Thyroid gland (tissue), 4 donors: ENCODE results near the gene TSTD1. TPM values are rescaled to one million over a fixed set of nuclear protein-coding genes. Genes with fewer than 3 reads are reported as not detected.

ENCODE experiments used
- DNase-seq, 2 donors: peaks; one replicate each; pipeline ENCODE4 v3.0.0-alpha.2; 2019
- H3K27ac ChIP-seq, 3 donors: fragments of 200-600 bp; sonication (generic); 1 replicate in 2 of 3; 2 replicates in 1 of 3; pipeline ENCODE4 v1.5.1; 2016 to 2019; ENCODE audit warnings: mild to moderate bottlenecking in 1 of 3, moderate library complexity in 1 of 3
- H3K27me3 ChIP-seq: fragments of 200-600 bp; sonication (generic); one replicate; pipeline ENCODE4 v1.5.1; 2019
- H3K36me3 ChIP-seq, 2 donors: fragments of 200-600 bp; sonication (generic); one replicate each; pipeline ENCODE4 v1.5.1; 2016 to 2019
- H3K4me1 ChIP-seq, 2 donors: fragments of 200-600 bp; sonication (generic); one replicate each; pipeline ENCODE4 v1.5.1; 2017 to 2019
- H3K4me3 ChIP-seq, 3 donors: fragments of 200-600 bp; sonication (generic); replicated peaks in 1 of 3; 1 replicate in 2 of 3; 2 replicates in 1 of 3; pipeline ENCODE4 v1.5.1; 2016; ENCODE audit warnings: mild to moderate bottlenecking in 1 of 3
- H3K9me3 ChIP-seq: fragments of 200-600 bp; sonication (generic); one replicate; pipeline ENCODE4 v1.5.1; 2017
- POLR2A ChIP-seq, 2 donors: fragments of 450-650 bp; IDR thresholded peaks; one replicate each; pipeline ENCODE4 v1.6.1; 2017; ENCODE audit warnings: antibody characterized with exemption in 2 of 2, mild to moderate bottlenecking in 2 of 2, moderate library complexity in 1 of 2
- WGBS, 2 donors: methylation state at CpG; one replicate each; pipeline ENCODE4 v1.1.5; 2017; 5-methylcytosine and 5-hydroxymethylcytosine counted together
- intact Hi-C: fragments of 100-400 bp; cut with DNase I; formaldehyde crosslinking; loops from one replicate; pipeline ENCODE4 v1.15.1; 2023
- total RNA-seq, 4 donors: library from RNA; depleted of rRNA; stranded (reverse); fragments of >200 nt; gene quantifications; one replicate each; pipeline ENCODE4 v1.2.3, GENCODE V29; 2016
- TF ChIP-seq, protein P1 (sequence below), 6 experiments: fragments of 200-600 bp in 3 of 6; fragments of 450-650 bp in 3 of 6; sonication (generic) in 3 of 6; IDR thresholded peaks; one replicate each; pipeline ENCODE4 v1.5.1; 2016 to 2019; ENCODE audit warnings: antibody characterized with exemption in 6 of 6, mild to moderate bottlenecking in 2 of 6, inconsistent platforms in 1 of 6, moderate library complexity in 1 of 6

Gene TSTD1
- total RNA-seq, 4 donors from 2014 or later, result 256 to 466 (median 320) TPM

DNA sequence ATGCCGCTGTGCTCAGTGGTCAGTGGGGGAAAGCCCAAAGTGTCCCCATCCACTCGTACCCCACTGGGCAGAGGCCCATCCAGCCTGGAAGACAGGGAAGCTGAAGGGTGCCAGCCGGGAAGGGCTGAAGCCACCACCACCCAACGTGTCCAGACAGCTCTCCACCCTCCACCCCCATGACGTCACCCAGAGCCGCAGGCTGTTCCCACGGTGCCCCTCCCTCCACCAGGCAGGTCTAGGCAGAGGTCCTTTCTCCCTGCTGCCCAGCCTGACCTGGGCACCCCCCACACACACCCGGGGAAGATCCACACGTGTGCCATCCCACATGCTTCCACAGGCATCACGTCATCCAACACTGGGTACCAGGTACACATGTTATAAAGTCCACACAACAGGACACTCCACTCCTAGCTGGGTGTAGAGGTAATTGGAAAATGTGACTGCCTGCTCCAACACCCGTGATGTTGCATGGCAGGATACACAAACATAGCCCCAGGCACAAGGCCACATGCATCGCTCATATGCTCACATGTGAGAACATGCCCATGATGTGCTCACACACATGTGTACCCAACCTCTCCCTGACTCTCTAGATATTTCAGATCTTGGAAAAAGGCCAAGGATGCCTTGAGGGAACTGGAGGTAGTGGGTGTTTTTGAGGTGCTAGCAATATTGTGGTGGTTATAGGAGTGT, 36.1 kb upstream of the TSTD1 start:
- Histone ChIP-seq H3K27ac (no peak overlapping the region), H3K4me1 (no peaks in the 10 kb centered on the region), H3K4me3 (no peak overlapping the region), H3K27me3 (no peaks in the 10 kb centered on the region), H3K36me3 (no peaks in the 10 kb centered on the region), H3K9me3 (no peaks in the 10 kb centered on the region)
- TF ChIP-seq, protein P1, sequence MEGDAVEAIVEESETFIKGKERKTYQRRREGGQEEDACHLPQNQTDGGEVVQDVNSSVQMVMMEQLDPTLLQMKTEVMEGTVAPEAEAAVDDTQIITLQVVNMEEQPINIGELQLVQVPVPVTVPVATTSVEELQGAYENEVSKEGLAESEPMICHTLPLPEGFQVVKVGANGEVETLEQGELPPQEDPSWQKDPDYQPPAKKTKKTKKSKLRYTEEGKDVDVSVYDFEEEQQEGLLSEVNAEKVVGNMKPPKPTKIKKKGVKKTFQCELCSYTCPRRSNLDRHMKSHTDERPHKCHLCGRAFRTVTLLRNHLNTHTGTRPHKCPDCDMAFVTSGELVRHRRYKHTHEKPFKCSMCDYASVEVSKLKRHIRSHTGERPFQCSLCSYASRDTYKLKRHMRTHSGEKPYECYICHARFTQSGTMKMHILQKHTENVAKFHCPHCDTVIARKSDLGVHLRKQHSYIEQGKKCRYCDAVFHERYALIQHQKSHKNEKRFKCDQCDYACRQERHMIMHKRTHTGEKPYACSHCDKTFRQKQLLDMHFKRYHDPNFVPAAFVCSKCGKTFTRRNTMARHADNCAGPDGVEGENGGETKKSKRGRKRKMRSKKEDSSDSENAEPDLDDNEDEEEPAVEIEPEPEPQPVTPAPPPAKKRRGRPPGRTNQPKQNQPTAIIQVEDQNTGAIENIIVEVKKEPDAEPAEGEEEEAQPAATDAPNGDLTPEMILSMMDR (IDR thresholded peaks at IDR 0.05), result no peak
- intact Hi-C loops, result no loop called here
- DNase-seq, result no peak
- WGBS, 2 donors, result 82 to 91% methylated on average over 6 to 11 of the region's 12 CpGs

DNA sequence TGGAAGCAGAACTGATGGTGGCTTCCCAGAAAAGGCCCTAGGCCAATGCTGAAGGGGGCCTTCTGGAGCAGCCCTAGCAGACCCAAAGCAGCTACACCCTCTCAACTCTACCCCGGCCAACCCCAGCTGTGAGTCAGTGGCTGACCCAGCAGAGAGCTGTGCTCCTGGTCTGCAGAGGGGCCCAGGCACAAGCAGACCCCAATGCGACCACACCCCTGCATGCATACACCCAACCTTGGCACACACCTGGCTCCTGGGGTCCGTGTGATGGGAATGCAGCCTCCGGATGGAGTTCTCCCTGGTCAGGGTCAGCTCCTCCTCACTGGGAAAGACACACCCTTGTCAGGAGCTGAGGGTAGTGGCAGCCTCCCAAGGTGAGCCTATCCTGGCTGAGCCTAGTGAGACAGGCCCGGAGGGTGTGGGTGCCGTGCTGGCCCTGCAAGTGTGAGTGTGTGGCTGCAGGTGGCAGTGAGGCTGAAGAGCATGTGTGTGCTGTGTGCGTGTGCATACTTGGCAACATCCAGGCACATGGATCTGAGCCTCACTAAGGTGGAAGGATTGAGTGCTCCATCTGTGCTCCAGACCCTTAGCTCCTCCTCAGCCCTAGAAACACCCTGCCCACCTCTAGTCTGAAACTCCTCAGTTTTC, 34.8 kb upstream of the TSTD1 start:
- no peak for DNase-seq
- H3K4me3 ChIP-seq, result no peak overlapping the region
- no peaks in the 10 kb centered on the region for H3K36me3 ChIP-seq
- 74 to 78% methylated on average over 5 to 7 of the region's 7 CpGs for WGBS, 2 donors
- H3K4me1 ChIP-seq, result no peaks in the 10 kb centered on the region
- no peaks in the 10 kb centered on the region for H3K27me3 ChIP-seq
- TF ChIP-seq POLR2A (IDR thresholded peaks at IDR 0.05), result no peak
- TF ChIP-seq, protein P1 (IDR thresholded peaks at IDR 0.05), result no peak
- no peak overlapping the region for H3K27ac ChIP-seq
- no peaks in the 10 kb centered on the region for H3K9me3 ChIP-seq
- intact Hi-C loops, result no loop called here

DNA sequence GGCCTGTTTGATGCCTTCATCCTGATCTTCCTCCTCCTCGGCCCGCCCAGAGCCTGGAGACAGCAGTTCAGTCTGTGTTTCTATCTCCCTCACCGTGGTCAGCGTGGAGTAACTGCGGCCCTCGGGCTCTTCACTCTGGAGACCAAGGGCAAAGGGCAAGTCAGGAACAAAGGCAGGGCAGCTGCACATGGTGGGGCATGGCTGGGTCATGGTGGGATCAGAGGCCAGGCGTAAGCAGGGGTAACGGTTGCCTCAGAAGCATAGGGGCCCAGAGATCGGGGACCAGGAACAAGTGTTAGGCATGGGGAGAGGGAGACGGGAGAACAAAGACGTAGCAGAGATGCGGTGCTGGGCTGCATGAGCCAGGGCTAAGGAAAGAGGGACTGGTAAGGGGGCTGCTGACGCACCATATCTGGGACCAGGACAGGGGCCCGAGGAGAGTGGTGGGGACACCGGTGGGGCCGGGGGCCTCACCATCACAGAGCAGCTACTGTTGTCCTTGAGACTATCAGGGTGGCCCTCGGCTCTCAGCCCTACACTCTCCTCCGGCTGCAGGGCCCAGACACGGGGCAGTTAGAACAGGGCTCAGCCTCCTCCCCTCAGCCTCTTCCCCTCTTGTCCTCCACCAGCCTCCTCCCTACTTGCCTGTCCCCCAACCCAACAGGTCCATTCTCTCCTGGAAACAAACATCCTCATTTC, 34.1 kb upstream of the TSTD1 start:
- H3K27ac ChIP-seq, result no peak overlapping the region
- no peaks in the 10 kb centered on the region for H3K9me3 ChIP-seq
- H3K36me3 ChIP-seq, result no peaks in the 10 kb centered on the region
- no peaks in the 10 kb centered on the region for H3K27me3 ChIP-seq
- no peak for TF ChIP-seq POLR2A (IDR thresholded peaks at IDR 0.05)
- TF ChIP-seq, protein P1 (IDR thresholded peaks at IDR 0.05), result no peak
- DNase-seq, result no peak
- H3K4me1 ChIP-seq, result no peaks in the 10 kb centered on the region
- intact Hi-C loops, result no loop called here
- H3K4me3 ChIP-seq, result no peak overlapping the region
- WGBS, 2 donors, result 93 to 95% methylated on average over 19 of the region's 19 CpGs

DNA sequence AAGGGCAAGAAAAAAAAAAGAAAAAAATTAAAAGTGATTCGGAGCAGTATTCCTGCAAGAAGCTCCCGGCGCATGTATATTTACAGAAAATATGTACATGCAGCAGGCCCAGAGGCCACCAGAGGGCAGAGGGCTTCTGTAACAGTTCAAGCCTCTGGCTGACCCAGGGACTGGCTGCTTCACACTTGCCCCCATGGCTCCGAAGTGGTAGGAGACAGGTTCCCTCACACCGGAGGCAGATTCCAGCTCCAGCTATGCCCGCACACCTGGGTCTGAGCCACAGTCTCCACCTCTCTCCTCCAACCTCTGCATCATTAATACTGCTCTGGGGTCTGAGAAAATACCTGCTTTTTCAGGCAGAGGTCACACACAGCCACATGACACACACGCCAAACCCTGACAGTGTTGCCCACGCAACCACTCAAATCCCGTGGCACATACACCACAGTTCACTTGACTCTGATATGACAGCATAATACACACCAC, 33.2 kb upstream of the TSTD1 start:
- 70 to 75% methylated on average over 9 of the region's 9 CpGs for WGBS, 2 donors
- DNase-seq, result peak; percentile 27 to 39
- H3K9me3 ChIP-seq, result no peaks in the 10 kb centered on the region
- intact Hi-C loops, result no loop called here
- no peaks in the 10 kb centered on the region for H3K27me3 ChIP-seq
- no peaks in the 10 kb centered on the region for H3K36me3 ChIP-seq
- TF ChIP-seq, protein P1 (IDR thresholded peaks at IDR 0.05), result peak in 3 of 6 experiments; percentile 19 to 33 (median 24)
- no peak for TF ChIP-seq POLR2A (IDR thresholded peaks at IDR 0.05)
- H3K4me3 ChIP-seq, result no peak overlapping the region
- H3K4me1 ChIP-seq, result no peaks in the 10 kb centered on the region
- no peak overlapping the region for H3K27ac ChIP-seq

- intact Hi-C loops, result no loop called here
- no peak overlapping the region for H3K4me3 ChIP-seq
- no peaks in the 10 kb centered on the region for H3K9me3 ChIP-seq
- H3K27ac ChIP-seq, result no peak overlapping the region
- no peak for DNase-seq
- TF ChIP-seq POLR2A (IDR thresholded peaks at IDR 0.05), result no peak
- TF ChIP-seq, protein P1 (IDR thresholded peaks at IDR 0.05), result no peak
- WGBS, 2 donors, result 90 to 92% methylated on average over 4 of the region's 4 CpGs
- no peaks in the 10 kb centered on the region for H3K27me3 ChIP-seq
- H3K36me3 ChIP-seq, result no peaks in the 10 kb centered on the region
- H3K4me1 ChIP-seq, result no peaks in the 10 kb centered on the region
These were observed 32.0 kb upstream of the TSTD1 start for GRCh38 chr1:161070761-161071160.
